WI38 (cell line): ENCODE data around the gene NXF1.

Source experiments
- H3K4me3 ChIP-seq: 2 replicates; pipeline ENCODE4 v1.5.1; 2011; ENCODE audit warnings: low read depth, mild to moderate bottlenecking, control low read depth, low read length
- TF ChIP-seq, protein P1 (sequence below): IDR thresholded peaks from 2 replicates; pipeline ENCODE4 v1.5.1; 2012; ENCODE audit warnings: low read depth, mild to moderate bottlenecking, control low read depth, low read length

The NXF1 gene

DNA sequence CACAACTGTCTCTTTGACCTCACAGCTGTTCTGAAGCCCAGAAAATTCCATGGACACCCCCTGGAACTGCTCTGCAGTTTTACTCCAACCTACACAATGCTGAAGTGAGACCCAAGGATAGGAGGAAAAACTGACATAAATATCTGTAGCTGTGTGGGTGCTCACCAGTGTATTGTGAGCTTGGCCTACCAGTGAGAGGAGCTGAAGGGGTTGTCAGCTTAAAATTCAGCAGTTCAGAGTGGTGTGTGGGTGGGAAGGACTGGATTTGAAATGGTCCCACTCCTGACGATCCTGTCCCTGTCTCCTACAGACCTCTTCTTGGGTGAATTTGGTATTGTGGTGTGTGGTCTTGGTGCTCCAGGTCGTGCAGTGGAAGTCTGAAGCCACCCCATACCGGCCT lies 15.7 kb downstream of the NXF1 start:
- H3K4me3 ChIP-seq = no peak overlapping the region
- TF ChIP-seq, protein P1, sequence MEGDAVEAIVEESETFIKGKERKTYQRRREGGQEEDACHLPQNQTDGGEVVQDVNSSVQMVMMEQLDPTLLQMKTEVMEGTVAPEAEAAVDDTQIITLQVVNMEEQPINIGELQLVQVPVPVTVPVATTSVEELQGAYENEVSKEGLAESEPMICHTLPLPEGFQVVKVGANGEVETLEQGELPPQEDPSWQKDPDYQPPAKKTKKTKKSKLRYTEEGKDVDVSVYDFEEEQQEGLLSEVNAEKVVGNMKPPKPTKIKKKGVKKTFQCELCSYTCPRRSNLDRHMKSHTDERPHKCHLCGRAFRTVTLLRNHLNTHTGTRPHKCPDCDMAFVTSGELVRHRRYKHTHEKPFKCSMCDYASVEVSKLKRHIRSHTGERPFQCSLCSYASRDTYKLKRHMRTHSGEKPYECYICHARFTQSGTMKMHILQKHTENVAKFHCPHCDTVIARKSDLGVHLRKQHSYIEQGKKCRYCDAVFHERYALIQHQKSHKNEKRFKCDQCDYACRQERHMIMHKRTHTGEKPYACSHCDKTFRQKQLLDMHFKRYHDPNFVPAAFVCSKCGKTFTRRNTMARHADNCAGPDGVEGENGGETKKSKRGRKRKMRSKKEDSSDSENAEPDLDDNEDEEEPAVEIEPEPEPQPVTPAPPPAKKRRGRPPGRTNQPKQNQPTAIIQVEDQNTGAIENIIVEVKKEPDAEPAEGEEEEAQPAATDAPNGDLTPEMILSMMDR = no peak

DNA sequence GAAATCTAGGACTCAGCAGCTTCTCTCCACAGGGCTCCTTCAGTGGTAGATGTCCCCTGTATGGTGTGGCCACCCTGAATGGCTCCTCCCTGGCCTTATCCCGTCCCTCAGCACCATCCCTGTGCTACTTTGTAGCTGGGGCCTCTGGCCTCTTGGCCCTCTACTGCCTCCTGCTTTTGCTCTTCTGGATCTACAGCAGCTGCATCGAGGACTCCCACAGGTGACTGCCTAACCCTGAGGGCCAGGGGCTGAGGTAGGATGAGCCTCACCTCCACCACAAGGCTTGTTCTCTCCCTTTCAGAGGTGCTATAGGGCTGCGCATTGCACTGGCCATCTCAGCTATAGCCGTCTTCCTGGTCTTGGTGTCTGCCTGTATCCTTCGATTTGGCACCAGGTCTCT lies 16.2 kb downstream of the NXF1 start:
- TF ChIP-seq, protein P1 = no peak
- no peak overlapping the region for H3K4me3 ChIP-seq

DNA sequence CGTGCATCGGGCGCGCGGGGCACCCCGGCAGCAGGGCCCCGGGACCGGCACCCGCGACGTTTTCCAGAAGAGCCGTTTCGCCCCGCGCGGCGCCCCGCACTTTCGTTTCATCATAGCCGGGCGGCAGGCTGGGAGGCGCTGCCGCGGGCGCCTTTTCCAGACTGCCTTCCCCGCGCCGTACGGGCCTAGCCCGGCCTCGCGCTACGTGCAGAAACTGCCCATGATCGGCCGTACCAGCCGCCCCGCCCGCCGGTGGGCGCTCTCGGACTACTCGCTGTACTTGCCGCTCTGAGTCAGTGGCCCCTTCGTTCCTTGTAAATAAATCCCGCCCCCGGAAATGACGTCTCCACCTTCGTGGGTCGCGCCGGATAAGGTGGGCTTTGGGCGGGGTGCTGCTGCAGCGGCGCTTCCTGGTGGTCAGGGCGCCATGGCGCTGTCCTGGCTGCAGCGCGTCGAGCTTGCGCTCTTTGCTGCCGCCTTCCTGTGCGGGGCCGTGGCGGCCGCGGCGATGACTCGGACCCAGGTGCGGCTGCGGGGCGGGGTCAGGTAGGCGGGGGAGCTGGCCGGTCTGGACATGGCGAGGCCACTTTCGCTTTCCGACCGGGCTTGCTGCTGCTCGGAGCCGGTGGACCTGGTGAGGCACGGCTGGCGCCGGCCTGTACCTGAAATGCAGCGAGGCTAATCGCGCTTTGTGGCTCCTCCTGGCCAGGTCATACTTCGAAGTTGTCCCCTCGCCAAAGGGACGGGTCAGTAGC lies 18.1 kb downstream of the NXF1 start, which contains the start of gene TMEM179B:
Gene TMEM179B, plus strand, starts transcription at position 398 of the 755 bp plus-strand sequence. Its CDS starts 30 bp downstream, at position 428.
- peak within 1 kb of the TSS; percentile 76 for H3K4me3 ChIP-seq
- TF ChIP-seq, protein P1 = peak; percentile 82

DNA sequence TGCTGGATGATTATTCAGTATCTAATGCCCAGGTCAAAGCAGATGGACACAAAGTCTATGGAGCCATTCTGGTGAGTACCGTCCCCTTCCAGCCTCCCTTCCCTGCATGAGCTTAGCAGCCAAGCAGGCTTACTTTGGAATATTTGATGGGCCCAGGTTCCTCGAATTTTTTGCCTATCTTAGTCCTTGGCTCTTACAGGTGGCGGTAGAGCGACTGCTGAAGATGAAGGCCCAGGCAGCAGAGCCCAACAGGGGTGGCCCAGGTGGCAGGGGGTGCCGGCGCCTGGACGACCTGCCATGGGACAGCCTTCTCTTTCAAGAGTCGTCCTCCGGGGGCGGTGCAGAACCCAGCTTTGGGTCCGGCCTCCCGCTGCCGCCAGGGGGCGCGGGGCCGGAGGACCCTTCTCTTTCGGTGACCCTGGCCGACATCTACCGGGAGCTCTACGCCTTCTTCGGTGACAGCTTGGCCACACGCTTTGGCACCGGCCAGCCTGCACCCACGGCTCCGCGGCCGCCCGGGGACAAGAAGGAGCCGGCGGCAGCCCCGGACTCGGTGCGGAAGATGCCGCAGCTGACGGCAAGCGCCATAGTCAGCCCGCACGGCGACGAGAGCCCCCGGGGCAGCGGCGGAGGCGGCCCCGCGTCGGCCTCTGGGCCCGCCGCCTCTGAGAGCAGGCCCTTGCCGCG lies 18.8 kb downstream of the NXF1 start:
- TF ChIP-seq, protein P1 = peak; percentile 97

DNA sequence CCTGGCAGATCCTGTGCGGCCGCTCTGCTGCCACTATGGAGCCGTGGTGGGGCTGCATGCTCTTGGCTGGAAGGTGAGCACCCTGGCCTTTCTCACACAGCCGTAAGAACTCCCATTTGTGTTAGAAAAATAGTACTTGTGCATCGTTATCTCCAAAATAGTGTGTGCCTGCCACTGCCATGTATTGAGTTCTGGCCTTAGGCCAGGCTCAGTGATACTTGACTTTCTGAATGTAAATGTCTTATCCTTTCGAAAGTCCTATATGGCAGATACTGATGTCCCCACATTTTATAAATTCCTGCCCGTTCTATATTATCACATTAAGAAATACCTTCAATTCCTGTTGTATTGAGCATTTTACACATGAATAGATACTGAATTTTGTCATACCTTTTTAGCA lies 22.5 kb downstream of the NXF1 start:
- H3K4me3 ChIP-seq = no peak overlapping the region

More for the DNA sequence above, 18.8 kb downstream of the NXF1 start:
- H3K4me3 ChIP-seq = peak overlapping the region; percentile 76

DNA sequence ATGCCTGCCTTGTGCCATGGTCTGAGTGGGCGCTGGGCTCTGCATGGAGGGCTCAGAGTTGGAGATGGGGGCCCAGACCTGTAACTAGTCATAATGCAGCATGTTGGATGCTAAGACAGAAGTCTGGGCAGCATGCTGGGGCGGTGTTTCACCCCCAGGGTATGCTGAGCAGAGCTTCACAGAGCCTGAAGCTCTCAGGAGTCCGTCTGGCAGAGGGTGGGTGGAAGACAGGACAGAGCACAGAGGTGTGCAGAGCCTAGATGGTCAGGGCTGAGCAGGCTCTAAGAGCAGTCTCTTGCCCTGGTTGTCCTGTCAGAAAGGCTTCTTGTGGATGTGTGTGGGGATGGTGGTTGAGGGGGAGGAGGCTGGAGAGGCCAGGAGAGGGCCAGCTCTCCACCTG lies 26.8 kb downstream of the NXF1 start:
- no peak overlapping the region for H3K4me3 ChIP-seq
- TF ChIP-seq, protein P1 = no peak

More for the DNA sequence above, 22.5 kb downstream of the NXF1 start:
- TF ChIP-seq, protein P1 = no peak

DNA sequence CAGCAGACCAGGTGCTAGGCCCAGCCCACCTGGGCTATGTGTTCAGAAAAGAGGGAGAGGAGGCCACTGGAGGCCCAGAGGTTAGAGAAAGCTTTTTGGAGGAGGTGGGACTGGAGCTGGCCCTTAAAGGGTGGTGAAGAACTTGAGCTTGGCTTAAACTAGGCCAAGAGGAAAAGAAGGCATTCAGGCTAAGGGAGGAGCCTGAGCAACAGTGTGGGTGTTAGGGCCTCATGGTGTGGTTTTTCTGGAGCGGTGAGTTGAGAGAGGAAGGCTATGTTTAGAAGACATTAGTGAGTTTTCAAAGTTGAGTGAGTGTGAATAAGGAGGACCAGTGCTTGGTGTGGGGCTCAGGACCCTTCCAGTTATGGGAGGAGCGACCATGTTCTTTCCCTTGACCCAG lies 27.9 kb downstream of the NXF1 start:
- TF ChIP-seq, protein P1 = no peak

More for the DNA sequence above, 27.9 kb downstream of the NXF1 start:
- no peak overlapping the region for H3K4me3 ChIP-seq
